Endothelial cell (in vitro differentiated cells): ENCODE data around the gene IQCF6. TPM values are rescaled to one million over a fixed set of nuclear protein-coding genes. Genes with fewer than 3 reads are reported as not detected.

Experiments used
- DNase-seq: peaks from one replicate; pipeline ENCODE4 v3.0.0; 2021; ENCODE audit warnings: low spot score
- H3K27ac Mint-ChIP-seq: one replicate; pipeline ENCODE4 v1.8.0; 2021; ENCODE audit warnings: mixed read lengths, inconsistent platforms; ENCODE audit not compliant: unreplicated experiment
- H3K27me3 Mint-ChIP-seq: one replicate; pipeline ENCODE4 v1.8.0; 2021; ENCODE audit warnings: mild to moderate bottlenecking, moderate library complexity, mixed read lengths, inconsistent platforms; ENCODE audit not compliant: unreplicated experiment
- H3K36me3 Mint-ChIP-seq: one replicate; pipeline ENCODE4 v1.8.0; 2021; ENCODE audit warnings: mild to moderate bottlenecking, low read depth, mixed read lengths, inconsistent platforms; ENCODE audit not compliant: unreplicated experiment
- H3K4me1 Mint-ChIP-seq: one replicate; pipeline ENCODE4 v1.8.0; 2021; ENCODE audit warnings: mild to moderate bottlenecking, mixed read lengths, inconsistent platforms; ENCODE audit not compliant: unreplicated experiment
- H3K4me3 Mint-ChIP-seq: one replicate; pipeline ENCODE4 v1.8.0; 2021; ENCODE audit warnings: mild to moderate bottlenecking, mixed read lengths, inconsistent platforms; ENCODE audit not compliant: unreplicated experiment
- H3K9me3 Mint-ChIP-seq: one replicate; pipeline ENCODE4 v1.8.0; 2021; ENCODE audit warnings: mixed read lengths, inconsistent platforms; ENCODE audit not compliant: unreplicated experiment
- total RNA-seq: library from RNA; stranded (reverse); fragmentation: NEBNext Ultra II Directional; extraction: Animal tissue kit (Norgen Biotek cat#: 25700); gene quantifications from one replicate; pipeline ENCODE4 v1.2.1, GENCODE V29; 2021; ENCODE audit not compliant: unreplicated experiment
- TF ChIP-seq, protein P1 (sequence below): fragments of 200-600 bp; sonication (generic); IDR thresholded peaks from one replicate; pipeline ENCODE4 v1.5.0; 2021; ENCODE audit warnings: antibody characterized with exemption; ENCODE audit not compliant: unreplicated experiment

The IQCF6 gene
- total RNA-seq, 1 donor from 2014 or later, result not detected

DNA sequence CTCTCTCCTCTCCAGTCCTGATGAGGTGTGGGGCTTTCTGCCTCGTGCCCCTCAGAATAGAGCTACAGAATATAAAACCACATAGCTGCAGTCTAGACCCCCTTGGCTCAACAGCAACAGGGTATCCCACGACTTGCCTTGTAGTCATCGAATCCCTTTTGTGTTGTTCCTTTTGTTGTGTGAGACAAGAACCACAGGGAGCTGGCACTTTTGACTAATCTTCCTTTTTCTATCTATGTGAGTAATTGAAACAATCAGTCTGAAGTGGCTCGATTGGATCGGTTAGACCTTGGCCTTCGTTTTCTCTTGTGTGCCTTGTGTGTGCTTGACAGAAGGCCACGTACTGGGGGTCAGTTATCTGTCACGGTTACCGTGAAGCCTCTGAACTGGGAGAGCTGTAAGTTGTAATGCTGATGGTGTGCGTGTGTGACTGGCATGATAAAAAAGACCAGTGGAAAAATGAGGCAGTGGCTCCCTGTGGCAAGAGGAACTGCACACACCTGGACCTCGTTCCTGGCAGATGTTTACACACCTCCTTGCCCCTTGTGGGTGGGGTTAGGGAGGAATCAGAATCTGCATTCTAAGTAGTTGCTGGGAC lies 23.2 kb upstream of the IQCF6 start:
- Mint-ChIP-seq H3K27me3 (peaks cover 3% of the 10 kb centered on the region), H3K4me1 (peaks cover 13% of the 10 kb centered on the region), H3K27ac (peak overlapping the region; percentile 48), H3K9me3 (no peaks in the 10 kb centered on the region), H3K36me3 (no peaks in the 10 kb centered on the region), H3K4me3 (no peak overlapping the region)
- DNase-seq, result no peak
- TF ChIP-seq, protein P1, sequence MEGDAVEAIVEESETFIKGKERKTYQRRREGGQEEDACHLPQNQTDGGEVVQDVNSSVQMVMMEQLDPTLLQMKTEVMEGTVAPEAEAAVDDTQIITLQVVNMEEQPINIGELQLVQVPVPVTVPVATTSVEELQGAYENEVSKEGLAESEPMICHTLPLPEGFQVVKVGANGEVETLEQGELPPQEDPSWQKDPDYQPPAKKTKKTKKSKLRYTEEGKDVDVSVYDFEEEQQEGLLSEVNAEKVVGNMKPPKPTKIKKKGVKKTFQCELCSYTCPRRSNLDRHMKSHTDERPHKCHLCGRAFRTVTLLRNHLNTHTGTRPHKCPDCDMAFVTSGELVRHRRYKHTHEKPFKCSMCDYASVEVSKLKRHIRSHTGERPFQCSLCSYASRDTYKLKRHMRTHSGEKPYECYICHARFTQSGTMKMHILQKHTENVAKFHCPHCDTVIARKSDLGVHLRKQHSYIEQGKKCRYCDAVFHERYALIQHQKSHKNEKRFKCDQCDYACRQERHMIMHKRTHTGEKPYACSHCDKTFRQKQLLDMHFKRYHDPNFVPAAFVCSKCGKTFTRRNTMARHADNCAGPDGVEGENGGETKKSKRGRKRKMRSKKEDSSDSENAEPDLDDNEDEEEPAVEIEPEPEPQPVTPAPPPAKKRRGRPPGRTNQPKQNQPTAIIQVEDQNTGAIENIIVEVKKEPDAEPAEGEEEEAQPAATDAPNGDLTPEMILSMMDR, result no peak

DNA sequence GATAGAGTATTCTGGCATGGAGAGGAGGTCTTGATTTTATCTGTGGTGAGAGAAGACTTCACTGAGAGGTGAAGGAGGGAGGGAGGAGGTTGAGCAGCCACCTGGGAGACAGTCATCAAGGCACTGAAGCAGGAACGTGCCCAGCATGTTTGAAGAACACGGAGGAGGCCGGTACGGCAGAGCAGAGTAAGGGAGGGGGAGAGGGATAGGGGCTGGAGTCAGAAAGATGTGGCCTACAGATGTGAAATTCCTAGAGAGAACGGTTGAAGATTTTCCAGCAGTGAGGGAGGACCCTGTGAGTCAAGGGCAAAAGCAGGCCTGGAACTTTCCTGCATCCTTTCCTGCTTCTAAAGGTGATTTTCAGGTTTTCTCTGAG lies 21.7 kb upstream of the IQCF6 start:
- H3K4me3 Mint-ChIP-seq, result no peak overlapping the region

DNA sequence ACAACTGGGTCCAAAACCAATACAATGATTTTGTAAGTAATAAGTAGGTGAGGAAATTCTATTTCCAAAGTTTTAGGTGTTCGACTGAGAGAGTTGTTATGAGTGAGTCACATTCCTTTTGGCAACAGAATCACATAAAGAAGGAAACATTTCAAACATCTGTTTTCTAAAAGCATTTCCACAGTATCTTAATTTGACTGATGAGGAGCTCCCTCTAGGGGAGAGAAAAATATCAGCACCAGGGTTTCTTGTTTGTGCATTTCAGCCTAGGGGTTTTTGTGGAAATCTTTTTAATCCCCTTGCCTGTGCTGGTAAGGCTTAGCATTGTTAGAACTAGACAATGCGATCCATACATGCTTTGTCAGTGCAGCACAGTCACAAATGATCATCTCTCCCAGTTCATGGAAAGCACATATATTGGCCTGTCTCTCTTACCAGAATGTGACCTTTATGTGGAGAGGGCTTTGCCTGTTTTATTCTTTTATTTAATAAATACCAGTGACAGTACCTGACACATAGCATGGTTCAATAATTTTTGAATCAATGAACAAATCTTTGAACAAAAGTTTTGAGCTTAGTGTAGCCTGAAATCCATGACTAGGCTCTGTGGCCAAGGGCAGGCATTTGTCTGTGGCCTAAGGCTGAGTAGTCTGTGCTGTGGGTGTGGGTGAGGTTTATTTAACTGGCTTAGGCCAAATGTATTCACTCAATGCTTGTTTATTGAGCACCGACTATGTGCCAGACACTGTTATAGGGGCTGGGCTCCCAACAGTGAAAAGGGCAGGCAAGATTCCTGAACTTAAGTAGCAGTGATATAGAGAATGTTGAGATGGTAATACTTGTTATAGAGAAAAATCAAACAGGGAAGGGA lies 21.1 kb upstream of the IQCF6 start:
- Mint-ChIP-seq H3K36me3 (no peaks in the 10 kb centered on the region), H3K4me3 (no peak overlapping the region), H3K27ac (no peak overlapping the region), H3K9me3 (no peaks in the 10 kb centered on the region), H3K27me3 (peaks cover 2% of the 10 kb centered on the region), H3K4me1 (peaks cover 20% of the 10 kb centered on the region)
- peak; percentile 56 for DNase-seq
- TF ChIP-seq, protein P1, result peak; percentile 91

More for the DNA sequence above, 21.7 kb upstream of the IQCF6 start:
- Mint-ChIP-seq H3K4me1 (peaks cover 20% of the 10 kb centered on the region), H3K27me3 (peaks cover 2% of the 10 kb centered on the region), H3K27ac (no peak overlapping the region), H3K36me3 (no peaks in the 10 kb centered on the region), H3K9me3 (no peaks in the 10 kb centered on the region)
- DNase-seq, result no peak
- TF ChIP-seq, protein P1, result no peak

DNA sequence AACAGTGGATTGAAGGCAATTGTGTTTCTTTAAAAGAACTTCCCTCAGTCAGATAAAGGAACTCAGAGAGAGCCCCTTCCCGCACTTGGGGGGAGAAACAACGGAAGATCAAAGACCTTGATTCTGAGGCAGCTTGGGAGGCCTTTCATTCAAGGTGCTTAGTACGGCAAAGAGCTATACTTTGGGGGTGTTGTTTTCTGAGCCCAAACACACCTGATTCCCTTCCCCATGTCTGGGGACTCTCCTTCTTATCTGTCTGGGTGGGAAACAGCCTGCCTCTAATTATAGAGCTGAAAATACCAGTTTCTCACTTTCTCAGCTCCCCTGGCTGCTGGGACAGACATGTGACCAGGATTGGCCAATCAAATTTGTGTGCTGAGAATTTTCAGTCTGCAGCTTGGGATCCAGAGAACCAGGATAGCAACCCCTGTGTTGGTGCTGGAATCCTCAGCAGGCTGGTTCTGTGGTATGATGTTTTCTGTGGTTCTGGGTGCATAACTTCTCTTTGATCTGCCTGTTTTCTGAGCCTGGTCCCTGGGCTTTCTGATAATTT lies 19.4 kb upstream of the IQCF6 start:
- Mint-ChIP-seq H3K4me1 (peaks cover 15% of the 10 kb centered on the region), H3K4me3 (no peak overlapping the region), H3K36me3 (no peaks in the 10 kb centered on the region)

More for the DNA sequence above, 19.4 kb upstream of the IQCF6 start:
- Mint-ChIP-seq H3K9me3 (no peaks in the 10 kb centered on the region), H3K27ac (peak overlapping the region; percentile 8), H3K27me3 (peaks cover 2% of the 10 kb centered on the region)
- TF ChIP-seq, protein P1, result no peak
- DNase-seq, result peak; percentile 12
